ENCODE measurements around the gene LRRC4C.

DNA sequence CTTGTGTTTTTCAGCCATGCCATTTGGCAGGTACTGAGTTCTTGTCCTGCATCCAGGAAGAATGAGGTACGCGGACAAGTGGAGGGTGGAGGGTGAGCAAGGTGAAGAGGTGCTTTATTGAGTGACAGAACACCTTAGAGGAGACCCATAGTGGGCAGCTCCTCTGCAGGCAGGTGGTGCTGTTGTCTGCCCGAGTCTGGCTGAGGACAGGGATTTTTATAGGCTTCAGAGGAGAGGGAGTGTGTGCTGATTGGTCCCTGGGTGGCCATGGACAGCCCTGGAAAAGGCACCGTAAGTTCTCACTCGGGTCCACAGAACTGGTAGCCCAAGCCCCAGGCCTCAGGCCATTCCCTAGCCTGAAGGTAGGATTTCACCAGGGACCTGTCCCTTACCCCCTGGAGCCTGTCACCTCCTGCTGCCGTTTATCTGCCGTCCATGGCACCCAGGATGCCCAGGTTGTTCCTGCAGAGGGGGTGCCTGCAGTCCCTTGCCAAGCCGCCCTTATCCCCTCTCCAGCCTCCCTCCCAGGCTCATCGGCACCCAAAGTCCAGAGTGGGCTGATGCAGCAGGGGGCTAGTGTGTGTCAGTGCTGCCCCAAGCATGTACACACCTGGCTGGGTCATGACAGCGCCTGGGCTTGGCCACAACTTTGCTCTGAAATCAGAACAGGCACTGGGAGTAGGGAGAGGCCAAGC is 213.6 kb downstream of the LRRC4C start:
- TF ChIP-seq CTCF (IDR thresholded peaks at IDR 0.05) = peak; percentile 21
- no peak for TF ChIP-seq ZFX (IDR thresholded peaks at IDR 0.05; ENCODE audit: borderline replicate concordance)

Measured in 22Rv1 (cell line).